HEK293 (cell line): ENCODE data around the gene KCNQ1.

ENCODE experiments used
- BCL11A ChIP-seq: fragments of 450-650 bp; formaldehyde crosslinking; IDR thresholded peaks from 2 replicates; pipeline ENCODE4 v1.5.1; 2016; ENCODE audit warnings: low read depth, missing biosample characterization, missing genetic modification characterization
- CTCF ChIP-seq: fragments of 450-650 bp; formaldehyde crosslinking; IDR thresholded peaks from 2 replicates; pipeline ENCODE4 v1.5.1; 2016; ENCODE audit warnings: missing biosample characterization, missing genetic modification characterization
- PBX3 ChIP-seq: sonication (generic); formaldehyde crosslinking; IDR thresholded peaks from 2 replicates; pipeline ENCODE4 v1.8.1; 2022; ENCODE audit warnings: mild to moderate bottlenecking, moderate library complexity, missing genetic modification reagents
- REST ChIP-seq: fragments of 450-650 bp; formaldehyde crosslinking; IDR thresholded peaks from 2 replicates; pipeline ENCODE4 v1.5.1; 2016; ENCODE audit warnings: missing biosample characterization, missing genetic modification characterization
- SETDB1 ChIP-seq: IDR thresholded peaks from one replicate; pipeline ENCODE4 v1.6.1; 2017; ENCODE audit warnings: mild to moderate bottlenecking, low read length, moderate library complexity, mixed read lengths; ENCODE audit not compliant: insufficient read length
- TCF7L2 ChIP-seq: IDR thresholded peaks from 2 replicates; pipeline ENCODE4 v1.6.1; 2011; ENCODE audit warnings: low read depth, mild to moderate bottlenecking, inconsistent platforms, low read length, moderate library complexity, borderline replicate concordance
- ZNF169 ChIP-seq: fragments of 450-650 bp; formaldehyde crosslinking; IDR thresholded peaks from 2 replicates; pipeline ENCODE4 v1.5.1; 2016; ENCODE audit warnings: missing biosample characterization, missing genetic modification characterization
- ZNF449 ChIP-seq: fragments of 450-650 bp; formaldehyde crosslinking; IDR thresholded peaks from 2 replicates; pipeline ENCODE4 v1.5.1; 2017; ENCODE audit warnings: missing biosample characterization, mild to moderate bottlenecking, missing genetic modification characterization, moderate library complexity
- ZNF521 ChIP-seq: fragments of 450-650 bp; formaldehyde crosslinking; IDR thresholded peaks from 2 replicates; pipeline ENCODE4 v1.5.1; 2017; ENCODE audit warnings: missing biosample characterization, mild to moderate bottlenecking, missing genetic modification characterization
- ZNF704 ChIP-seq: fragments of 450-650 bp; formaldehyde crosslinking; IDR thresholded peaks from 2 replicates; pipeline ENCODE4 v1.5.1; 2016; ENCODE audit warnings: missing biosample characterization, missing genetic modification characterization
- ZSCAN5A ChIP-seq: fragments of 450-650 bp; formaldehyde crosslinking; IDR thresholded peaks from 2 replicates; pipeline ENCODE4 v1.5.1; 2016; ENCODE audit warnings: missing biosample characterization, missing genetic modification characterization

- TF ChIP-seq ZNF521 (tag by site-specific recombination) (no peak), TCF7L2 (no peak), BCL11A (tag by site-specific recombination) (no peak), PBX3 (CRISPR knock-in tag) (no peak), REST (tag by site-specific recombination) (no peak), CTCF (tag by site-specific recombination) (no peak), SETDB1 (no peak), ZNF169 (no peak), ZNF704 (tag by site-specific recombination) (no peak), ZSCAN5A (no peak), ZNF449 (tag by site-specific recombination) (no peak)
Measured at GRCh38 chr11:2846470-2846869, 401.7 kb downstream of the KCNQ1 start.
